Measurements from ENCODE around the gene CYP2D6. TPM values are rescaled to one million over a fixed set of nuclear protein-coding genes. Genes with fewer than 3 reads are reported as not detected.

Gene CYP2D6
- total RNA-seq, 1 donor from 2014 or later = 1.1 TPM

- ATAC-seq = peak; percentile 92
Measured at GRCh38 chr22:42079319-42080251, 51.0 kb downstream of the CYP2D6 start, which contains the start of gene SMDT1. Gene SMDT1, plus strand, starts transcription at chr22:42079700. Its CDS starts 69 bp downstream, at chr22:42079769.

- peak; percentile 17 for ATAC-seq
Measured at GRCh38 chr22:42078469-42079318, 51.9 kb downstream of the CYP2D6 start.

- ATAC-seq = no peak
Measured at GRCh38 chr22:42077486-42078125, 53.0 kb downstream of the CYP2D6 start.

- ATAC-seq = no peak
Measured at GRCh38 chr22:42076764-42077485, 53.7 kb downstream of the CYP2D6 start.

Other genes starting within 250 kb of the CYP2D6 start
- 0.16 TPM for gene SHISA8, start 215.7 kb downstream of the CYP2D6 start, total RNA-seq
- 1.00 TPM for gene TNFRSF13C, start 204.0 kb downstream of the CYP2D6 start, total RNA-seq
- 10.6 TPM for gene CENPM, start 183.7 kb downstream of the CYP2D6 start, total RNA-seq
- gene SEPTIN3, start 161.4 kb downstream of the CYP2D6 start, total RNA-seq = 0.24 TPM
- 0.60 TPM for gene WBP2NL, start 132.0 kb downstream of the CYP2D6 start, total RNA-seq
- 11.2 TPM for gene NAGA, start 60.0 kb downstream of the CYP2D6 start, total RNA-seq
- 5.5 TPM for gene PHETA2, start 56.6 kb downstream of the CYP2D6 start, total RNA-seq
- gene SMDT1, start 51.1 kb downstream of the CYP2D6 start, total RNA-seq = 86.4 TPM
- 76.9 TPM for gene NDUFA6, start 40.0 kb downstream of the CYP2D6 start, total RNA-seq
- 40.7 TPM for gene TCF20, start 139.8 kb upstream of the CYP2D6 start, total RNA-seq

All from esophagus mucosa (tissue), 1 donor.